Lung (tissue), 12 donors: ENCODE data around the gene ZHX3. TPM values are rescaled to one million over a fixed set of nuclear protein-coding genes. Genes with fewer than 3 reads are reported as not detected.
A peak's percentile ranks its signal among the peaks of the same experiment; 100 is the strongest.

Experiments used
- ATAC-seq: fragments of 200-7000 bp; cut with Tn5 transposase; one replicate; pipeline ENCODE4 v1.9.1; 2020; ENCODE audit warnings: moderate number of reproducible peaks; ENCODE audit not compliant: insufficient read depth, low FRiP score
- DNase-seq, 3 donors: peaks; one replicate each; pipeline ENCODE4 v3.0.0-alpha.2; 2013 to 2017
- H3K27ac ChIP-seq, 2 donors: one replicate each; pipeline ENCODE4 v1.5.1; 2013; ENCODE audit warnings: mild to moderate bottlenecking in 2 of 2, moderate library complexity in 2 of 2, control low read depth in 1 of 2, inconsistent platforms in 1 of 2, low read depth in 1 of 2, low read length in 1 of 2
- H3K27me3 ChIP-seq, 3 donors: one replicate each; pipeline ENCODE4 v1.5.1; 2013; ENCODE audit warnings: low read length in 2 of 3; ENCODE audit not compliant: control insufficient read depth in 3 of 3, insufficient read depth in 3 of 3
- H3K36me3 ChIP-seq, 4 donors: one replicate each; pipeline ENCODE4 v1.5.1; 2013; ENCODE audit warnings: low read length in 4 of 4, mild to moderate bottlenecking in 1 of 4, moderate library complexity in 1 of 4; ENCODE audit not compliant: control insufficient read depth in 4 of 4, insufficient read depth in 4 of 4
- H3K4me1 ChIP-seq, 5 donors: one replicate each; pipeline ENCODE4 v1.5.1; 2013; ENCODE audit warnings: low read length in 5 of 5, mild to moderate bottlenecking in 2 of 5, moderate library complexity in 1 of 5; ENCODE audit not compliant: control insufficient read depth in 5 of 5, insufficient read depth in 5 of 5
- H3K4me3 ChIP-seq: one replicate; pipeline ENCODE4 v1.5.1; 2013; ENCODE audit warnings: mild to moderate bottlenecking, control low read depth, moderate library complexity
- H3K9ac ChIP-seq, 2 donors: one replicate each; pipeline ENCODE4 v1.5.1; 2013; ENCODE audit warnings: low read length in 2 of 2, control low read depth in 1 of 2; ENCODE audit not compliant: insufficient read depth in 1 of 2
- H3K9me3 ChIP-seq, 4 donors: one replicate each; pipeline ENCODE4 v1.5.1; 2013; ENCODE audit warnings: low read length in 3 of 4, mild to moderate bottlenecking in 1 of 4, moderate library complexity in 1 of 4; ENCODE audit not compliant: control insufficient read depth in 4 of 4, insufficient read depth in 3 of 4
- WGBS, 2 donors: extraction: QIAGEN DNeasy Blood & Tissue Kit; methylation state at CpG; one replicate each; pipeline ENCODE4 v1.1.7; 2013; 5-methylcytosine and 5-hydroxymethylcytosine counted together
- polyA plus RNA-seq, 2 donors: library from polyadenylated mRNA; stranded (reverse); fragments of 200-250 nt; gene quantifications; one replicate each; pipeline ENCODE4 v1.2.1, GENCODE V29; 2013
- total RNA-seq, 2 donors: library from RNA; depleted of rRNA in 1 of 2; stranded (reverse); fragments of >200 nt in 1 of 2; gene quantifications; one replicate each; pipeline ENCODE4 v1.2.1, GENCODE V29; 2014 to 2021
- TF ChIP-seq, protein P1 (sequence below): IDR thresholded peaks from 2 replicates; pipeline ENCODE4 v1.5.1; 2012; ENCODE audit warnings: mild to moderate bottlenecking; ENCODE audit errors: control extremely low read depth, extremely low read depth
- donor health status: control.
- donor health status: control.
- donor health status: Bipolar disorder and iron deficiency.
- donor health status: healthy.
- donor health status: DM: yes; HTN: yes; CAD: no.

ZHX3 gene
- total and polyA plus RNA-seq, 4 donors: 8.3 to 48.2 (median 18.0) TPM

GRCh38 chr20:41329435-41330342 lies 12.2 kb upstream of the ZHX3 start:
- peaks cover 2 to 17% (median 7%) of the 10 kb centered on the region in 5 donors for H3K4me1 ChIP-seq
- H3K27ac ChIP-seq: peak overlapping the region; percentile 76 to 78
- no peak overlapping the region for H3K4me3 ChIP-seq
- ATAC-seq (peak; percentile 84), DNase-seq (peak; percentile 54 to 85 (median 72))
- H3K9me3 ChIP-seq: no peaks in the 10 kb centered on the region
- no peaks in the 10 kb centered on the region for H3K27me3 ChIP-seq
- H3K36me3 ChIP-seq: no peaks in the 10 kb centered on the region
- TF ChIP-seq, protein P1, sequence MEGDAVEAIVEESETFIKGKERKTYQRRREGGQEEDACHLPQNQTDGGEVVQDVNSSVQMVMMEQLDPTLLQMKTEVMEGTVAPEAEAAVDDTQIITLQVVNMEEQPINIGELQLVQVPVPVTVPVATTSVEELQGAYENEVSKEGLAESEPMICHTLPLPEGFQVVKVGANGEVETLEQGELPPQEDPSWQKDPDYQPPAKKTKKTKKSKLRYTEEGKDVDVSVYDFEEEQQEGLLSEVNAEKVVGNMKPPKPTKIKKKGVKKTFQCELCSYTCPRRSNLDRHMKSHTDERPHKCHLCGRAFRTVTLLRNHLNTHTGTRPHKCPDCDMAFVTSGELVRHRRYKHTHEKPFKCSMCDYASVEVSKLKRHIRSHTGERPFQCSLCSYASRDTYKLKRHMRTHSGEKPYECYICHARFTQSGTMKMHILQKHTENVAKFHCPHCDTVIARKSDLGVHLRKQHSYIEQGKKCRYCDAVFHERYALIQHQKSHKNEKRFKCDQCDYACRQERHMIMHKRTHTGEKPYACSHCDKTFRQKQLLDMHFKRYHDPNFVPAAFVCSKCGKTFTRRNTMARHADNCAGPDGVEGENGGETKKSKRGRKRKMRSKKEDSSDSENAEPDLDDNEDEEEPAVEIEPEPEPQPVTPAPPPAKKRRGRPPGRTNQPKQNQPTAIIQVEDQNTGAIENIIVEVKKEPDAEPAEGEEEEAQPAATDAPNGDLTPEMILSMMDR: no peak
- WGBS, 2 donors: 21 to 32% methylated on average over 14 of the region's 14 CpGs
- H3K9ac ChIP-seq: peak overlapping the region in 1 of 2 donors; percentile 1

DNA sequence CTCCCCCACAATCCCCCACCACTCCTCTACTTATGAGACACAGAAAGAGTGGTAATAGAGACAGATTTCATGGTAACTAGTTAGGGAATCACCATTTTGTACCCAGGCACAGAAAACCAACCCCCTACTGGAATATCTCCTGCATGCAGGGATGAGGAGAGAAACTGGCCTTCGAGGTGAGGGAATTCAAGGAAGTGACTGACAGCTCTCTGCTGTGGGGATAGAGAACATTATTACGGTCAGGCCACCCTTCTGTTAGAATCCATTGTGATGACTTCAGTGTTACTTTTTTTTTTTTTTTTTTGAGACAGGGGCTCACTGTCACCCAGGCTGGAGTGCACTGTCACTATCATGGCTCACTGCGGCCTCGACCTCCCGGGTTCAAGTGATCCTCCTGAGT lies 9.6 kb upstream of the ZHX3 start:
- Histone ChIP-seq H3K9ac (no peak overlapping the region), H3K4me1 (peaks cover 0 to 9% (median 3%) of the 10 kb centered on the region in 5 donors), H3K4me3 (no peak overlapping the region), H3K27ac (no peak overlapping the region), H3K27me3 (no peaks in the 10 kb centered on the region), H3K9me3 (no peaks in the 10 kb centered on the region), H3K36me3 (no peaks in the 10 kb centered on the region)
- TF ChIP-seq, protein P1: no peak
- DNase-seq: no peak
- 80 to 83% methylated on average over 5 of the region's 5 CpGs for WGBS, 2 donors
- ATAC-seq: no peak

DNA sequence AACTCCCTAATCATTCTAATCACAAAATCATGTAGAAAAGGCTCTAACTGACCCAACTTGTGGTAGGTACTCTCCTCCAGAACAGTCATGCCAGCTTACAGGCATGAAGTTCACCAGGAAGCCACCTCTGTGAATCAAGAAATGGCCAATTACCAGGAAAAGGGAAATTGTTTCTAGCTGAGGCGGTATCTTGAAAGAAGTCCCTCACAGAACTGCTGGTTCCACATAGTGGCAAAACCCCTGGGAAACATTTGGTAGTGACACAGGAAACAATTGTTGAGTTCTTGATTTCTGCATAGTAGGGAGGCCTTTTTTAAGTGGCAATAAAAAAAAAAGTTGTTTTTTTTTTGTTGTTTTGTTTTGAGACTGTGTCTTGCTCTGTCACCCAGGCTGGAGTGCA lies 3.4 kb upstream of the ZHX3 start:
- 70 to 83% methylated on average over 1 of the region's 1 CpG for WGBS, 2 donors
- TF ChIP-seq, protein P1: no peak
- Histone ChIP-seq H3K4me3 (no peak overlapping the region), H3K36me3 (no peaks in the 10 kb centered on the region), H3K27me3 (no peaks in the 10 kb centered on the region), H3K9me3 (no peaks in the 10 kb centered on the region), H3K9ac (no peak overlapping the region), H3K4me1 (peaks cover 0 to 13% (median 4%) of the 10 kb centered on the region in 5 donors), H3K27ac (no peak overlapping the region)
- ATAC-seq (no peak), DNase-seq (no peak)
